Heart right ventricle (tissue), 16 donors: ENCODE measurements around the gene KSR1. TPM values are rescaled to one million over a fixed set of nuclear protein-coding genes. Genes with fewer than 3 reads are reported as not detected.

Experiments used
- ATAC-seq, 8 donors: fragments of 200-7000 bp; cut with Tn5 transposase; one replicate each; pipeline ENCODE4 v1.9.1; 2020; ENCODE audit warnings: mild to moderate bottlenecking in 8 of 8, moderate library complexity in 8 of 8, moderate number of reproducible peaks in 1 of 8
- DNase-seq, 2 donors: peaks; one replicate each; pipeline ENCODE4 v3.0.0-alpha.2; 2020
- H3K27ac ChIP-seq, 10 donors: fragments of 200-600 bp; sonication (generic) in 2 of 10; one replicate each; pipeline versions ENCODE4 v1.5.0 to v1.8.0; 2020 to 2022; ENCODE audit warnings: mild to moderate bottlenecking in 3 of 10
- H3K27me3 ChIP-seq, 7 donors: fragments of 200-600 bp; one replicate each; pipeline ENCODE4 v1.8.0; 2021 to 2022; ENCODE audit warnings: mild to moderate bottlenecking in 2 of 7
- H3K36me3 ChIP-seq, 9 donors: fragments of 200-600 bp; sonication (generic) in 1 of 9; one replicate each; pipeline versions ENCODE4 v1.5.0 to v1.8.0; 2020 to 2022; ENCODE audit warnings: mild to moderate bottlenecking in 2 of 9
- H3K4me1 ChIP-seq, 9 donors: fragments of 200-600 bp; sonication (generic) in 1 of 9; one replicate each; pipeline versions ENCODE4 v1.5.0 to v1.8.0; 2020 to 2022; ENCODE audit warnings: mild to moderate bottlenecking in 4 of 9
- H3K4me3 ChIP-seq, 10 donors: fragments of 200-600 bp; sonication (generic) in 2 of 10; one replicate each; pipeline versions ENCODE4 v1.5.0 to v1.8.0; 2020 to 2022; ENCODE audit warnings: mild to moderate bottlenecking in 7 of 10, moderate library complexity in 2 of 10
- H3K9me3 ChIP-seq, 11 donors: fragments of 200-600 bp in 10 of 11; sonication (generic) in 2 of 11; one replicate each; pipeline versions ENCODE4 v1.5.0 to v1.8.0; 2013 to 2022; ENCODE audit warnings: mild to moderate bottlenecking in 2 of 11, control low read depth in 1 of 11, moderate library complexity in 1 of 11
- CTCF ChIP-seq, 9 donors: fragments of 200-600 bp; sonication (generic) in 2 of 9; IDR thresholded peaks; one replicate each; pipeline versions ENCODE4 v1.5.0 to v1.8.0; 2021 to 2022; ENCODE audit warnings: antibody characterized with exemption in 9 of 9, mild to moderate bottlenecking in 5 of 9, moderate library complexity in 1 of 9
- WGBS, 2 donors: extraction: QIAGEN DNeasy Blood & Tissue Kit; methylation state at CpG; one replicate each; pipeline ENCODE4 v1.1.7; 2013; ENCODE audit warnings: inconsistent platforms in 1 of 2; 5-methylcytosine and 5-hydroxymethylcytosine counted together
- intact Hi-C, 10 donors: fragments of 100-400 bp; cut with DNase I; formaldehyde crosslinking; loops; one replicate each; pipeline versions ENCODE4 v1.11.1 to v1.14.2; 2022
- polyA plus RNA-seq, 2 donors: library from polyadenylated mRNA; stranded (reverse); fragments of 200-250 nt; gene quantifications; one replicate each; pipeline ENCODE4 v1.2.3, GENCODE V29; 2013
- total RNA-seq, 10 donors: library from RNA; stranded (reverse); fragmentation: NEBNext Ultra II Directional in 3 of 10; extraction: Animal tissue kit (Norgen Biotek cat#: 25700) in 3 of 10; gene quantifications; one replicate each; pipeline versions ENCODE4 v1.2.1 to v1.2.4, GENCODE V29; 2021 to 2023
- donor health status: Arrhythmogenic right ventricular cardiomyopathy.
- donor health status: ischemic (EF 13 %, LVEDD 7.1; RV severe dilation, severe dysfunction).
- donor health status: healthy with polysubstance abuse.
- donor health status: DM: no; HTN: yes; CAD: no.
- donor health status: DM: no; HTN: no; CAD: no.
- donor health status: ischemic (EF 25% LVEDD 6.9; RV normal size, moderate dysfunction).
- donor health status: ischemic (EF 25% LVEDD 5.7; RV mildly dilated, moderate dysfunction).
- donor health status: healthy.
- donor health status: DM: yes; HTN: yes; CAD: no.
- donor health status: Ischemic cardiomyopathy.
- donor health status: ischemic (EF 35%, LVEDD 5.7; RV mildly dilated, moderate dysfunction).
- donor health status: nonischemic (EF 11% LVEDD 7.7; RV severe dilation, severe dysfunction).
- donor health status: DM: yes; HTN: yes; CAD: no.
- donor health status: PGD.
- donor health status: ischemic (EF 29% LVEDD 5.4; RV normal size, mild dysfunction).
- donor health status: nonischemic (EF 23%, LVEDD 6.1; RV moderate dilation, normal function).

The KSR1 gene
- total and polyA plus RNA-seq, 12 donors: 5.6 to 19.6 (median 8.6) TPM

GRCh38 chr17:27571563-27572352 lies 115.5 kb downstream of the KSR1 start:
- no peak for DNase-seq
- intact Hi-C loops: no loop called here
- Histone ChIP-seq H3K4me1 (peaks cover 0 to 76% (median 48%) of the 10 kb centered on the region in 9 donors), H3K27ac (peak overlapping the region in 1 of 10 donors; percentile 15), H3K27me3 (no peaks in the 10 kb centered on the region), H3K9me3 (no peaks in the 10 kb centered on the region), H3K4me3 (no peak overlapping the region), H3K36me3 (no peaks in the 10 kb centered on the region)
- no peak for TF ChIP-seq CTCF (IDR thresholded peaks at IDR 0.05)
- WGBS, 2 donors: 49 to 70% methylated on average over 12 of the region's 12 CpGs
- ATAC-seq: peak; percentile 25 to 79 (median 52)

GRCh38 chr17:27572665-27573064 lies 116.4 kb downstream of the KSR1 start:
- no peak overlapping the region for H3K27ac ChIP-seq
- peaks cover 0 to 5% (median 0%) of the 10 kb centered on the region in 9 donors for H3K36me3 ChIP-seq
- H3K4me3 ChIP-seq: no peak overlapping the region
- intact Hi-C loops: no loop called here
- WGBS, 2 donors: 84 to 95% methylated on average over 7 of the region's 7 CpGs
- H3K27me3 ChIP-seq: no peaks in the 10 kb centered on the region
- no peak for TF ChIP-seq CTCF (IDR thresholded peaks at IDR 0.05)
- ATAC-seq: no peak
- H3K9me3 ChIP-seq: no peaks in the 10 kb centered on the region
- DNase-seq: no peak
- peaks cover 4 to 76% (median 49%) of the 10 kb centered on the region in 9 donors for H3K4me1 ChIP-seq

GRCh38 chr17:27573548-27573947 lies 117.3 kb downstream of the KSR1 start:
- intact Hi-C loops: no loop called here
- no peak for DNase-seq
- no peak overlapping the region for H3K27ac ChIP-seq
- H3K4me3 ChIP-seq: no peak overlapping the region
- ATAC-seq: no peak
- TF ChIP-seq CTCF (IDR thresholded peaks at IDR 0.05): no peak
- no peaks in the 10 kb centered on the region for H3K9me3 ChIP-seq
- H3K4me1 ChIP-seq: peaks cover 8 to 76% (median 53%) of the 10 kb centered on the region in 9 donors
- H3K27me3 ChIP-seq: no peaks in the 10 kb centered on the region
- peaks cover 0 to 5% (median 0%) of the 10 kb centered on the region in 9 donors for H3K36me3 ChIP-seq
- 91 to 98% methylated on average over 5 of the region's 5 CpGs for WGBS, 2 donors

GRCh38 chr17:27573971-27574525 lies 117.8 kb downstream of the KSR1 start:
- 53 to 61% methylated on average over 4 of the region's 4 CpGs for WGBS, 2 donors
- DNase-seq (no peak), ATAC-seq (no peak)
- H3K27me3 ChIP-seq: no peaks in the 10 kb centered on the region
- H3K9me3 ChIP-seq: no peaks in the 10 kb centered on the region
- no peak overlapping the region for H3K4me3 ChIP-seq
- intact Hi-C loops: no loop called here
- no peak for TF ChIP-seq CTCF (IDR thresholded peaks at IDR 0.05)
- H3K4me1 ChIP-seq: peaks cover 8 to 74% (median 53%) of the 10 kb centered on the region in 9 donors
- no peak overlapping the region for H3K27ac ChIP-seq
- peaks cover 0 to 10% (median 0%) of the 10 kb centered on the region in 9 donors for H3K36me3 ChIP-seq
